Smooth muscle cell of the brain vasculature (primary cell): ENCODE data around the gene CASR.

Experiments used
- DNase-seq: peaks from one replicate; pipeline ENCODE4 v3.0.0-alpha.2; 2012; ENCODE audit warnings: low read depth, low spot score

CASR gene

DNA sequence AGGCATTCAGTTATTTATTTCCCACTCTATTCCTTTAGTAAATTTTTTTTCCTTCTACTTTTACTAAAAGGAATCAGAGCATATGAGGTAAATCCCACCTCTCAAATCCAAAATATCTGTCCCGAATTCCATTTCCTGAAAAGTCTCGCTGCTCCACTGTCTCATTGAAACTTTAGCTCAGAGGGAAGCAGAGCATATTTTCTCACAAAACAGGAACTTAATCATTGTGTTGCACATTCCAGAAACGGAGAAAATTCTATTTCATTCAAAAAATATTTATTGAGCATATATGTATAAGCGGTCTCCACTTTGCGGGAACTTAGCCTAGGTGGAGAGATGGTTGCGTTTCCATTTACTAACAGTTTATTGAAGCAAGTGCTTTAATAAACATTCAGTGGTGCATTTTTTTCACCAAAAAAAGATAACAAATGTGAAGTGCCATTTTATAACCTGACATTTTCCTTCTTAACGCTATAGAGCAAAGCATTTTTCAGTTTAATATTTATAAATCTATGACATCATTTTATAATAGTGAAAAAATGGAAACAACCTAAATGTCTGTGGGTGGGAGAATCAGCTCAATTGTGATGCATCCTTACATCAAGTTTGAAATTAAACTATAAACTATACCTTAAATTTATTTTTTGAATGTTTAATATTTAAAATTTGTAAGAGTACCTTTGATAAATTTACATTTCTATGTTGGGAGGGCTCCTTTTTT lies 74.3 kb downstream of the CASR start:
- no peak for DNase-seq

- peak; percentile 3 for DNase-seq
Observed at GRCh38 chr3:122258757-122259371, 75.4 kb downstream of the CASR start.

DNA sequence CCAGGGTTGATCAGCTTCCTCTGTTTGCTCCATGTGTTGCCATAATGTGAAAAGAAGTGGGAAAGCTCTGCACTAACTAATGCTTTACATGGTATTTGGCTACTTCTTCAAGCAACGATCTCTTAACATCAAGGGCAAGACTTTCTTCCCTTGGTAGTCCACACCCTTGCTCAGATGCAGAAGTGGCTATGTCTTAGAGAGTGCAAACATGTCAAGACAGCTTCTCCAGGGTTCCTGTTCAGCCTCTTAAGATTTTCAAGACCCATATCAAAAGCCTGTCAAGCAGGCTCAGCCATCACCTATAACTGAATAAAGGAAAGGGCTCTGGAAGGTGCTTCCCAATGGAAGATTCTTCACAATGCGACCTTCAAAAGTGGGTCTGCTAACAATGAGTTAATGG lies 76.7 kb downstream of the CASR start:
- no peak for DNase-seq

GRCh38 chr3:122263058-122263457 lies 79.6 kb downstream of the CASR start:
- no peak for DNase-seq

DNA sequence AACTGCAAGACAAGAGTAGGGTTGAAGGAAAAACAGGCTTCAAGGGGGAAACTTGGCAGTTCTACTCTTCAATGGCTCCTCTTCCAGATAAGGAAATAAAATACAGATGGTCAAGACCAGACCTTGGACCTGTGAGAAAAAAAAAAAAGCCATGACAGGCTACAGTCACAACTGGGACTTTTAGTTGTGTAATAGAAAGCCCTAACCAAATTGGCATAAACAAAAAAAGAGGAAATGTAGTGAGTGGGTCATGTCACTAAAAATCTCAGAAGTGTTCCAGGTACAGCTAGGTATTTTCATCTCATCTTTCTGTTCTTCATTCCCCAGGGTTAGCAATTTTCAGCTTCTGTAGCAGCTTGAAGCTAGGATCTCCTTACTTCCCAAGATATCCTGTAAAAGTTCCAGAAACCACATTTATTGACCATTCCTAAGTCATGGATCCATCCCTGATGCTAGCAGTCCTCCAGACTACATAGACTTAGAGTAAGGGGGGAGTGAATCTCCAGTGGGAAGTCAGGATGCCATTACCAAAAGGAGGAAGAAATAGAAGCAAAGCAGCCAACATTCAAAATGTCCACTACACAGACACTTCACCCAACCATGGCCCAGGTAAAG lies 80.6 kb downstream of the CASR start:
- no peak for DNase-seq

DNA sequence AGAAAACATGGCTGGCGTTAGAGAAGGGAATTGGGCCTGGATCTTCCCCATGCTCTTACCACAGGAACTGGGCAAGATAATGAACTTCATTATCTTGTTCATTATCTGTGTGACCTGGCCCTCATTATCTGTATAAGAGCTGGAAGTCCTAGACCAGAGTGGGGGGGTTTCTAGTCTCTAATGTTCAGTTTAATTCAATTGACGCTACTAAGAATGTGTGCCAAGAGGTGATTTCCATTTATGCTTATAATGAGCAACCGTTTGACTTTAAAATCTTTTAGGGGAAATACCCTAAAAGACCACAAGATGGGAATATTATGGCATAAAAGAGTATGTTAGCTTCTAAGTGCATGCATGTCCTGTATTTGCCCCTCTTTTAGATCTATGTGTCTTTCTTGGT lies 82.5 kb downstream of the CASR start:
- DNase-seq = no peak

GRCh38 chr3:122268257-122269024 lies 85.0 kb downstream of the CASR start:
- no peak for DNase-seq

DNA sequence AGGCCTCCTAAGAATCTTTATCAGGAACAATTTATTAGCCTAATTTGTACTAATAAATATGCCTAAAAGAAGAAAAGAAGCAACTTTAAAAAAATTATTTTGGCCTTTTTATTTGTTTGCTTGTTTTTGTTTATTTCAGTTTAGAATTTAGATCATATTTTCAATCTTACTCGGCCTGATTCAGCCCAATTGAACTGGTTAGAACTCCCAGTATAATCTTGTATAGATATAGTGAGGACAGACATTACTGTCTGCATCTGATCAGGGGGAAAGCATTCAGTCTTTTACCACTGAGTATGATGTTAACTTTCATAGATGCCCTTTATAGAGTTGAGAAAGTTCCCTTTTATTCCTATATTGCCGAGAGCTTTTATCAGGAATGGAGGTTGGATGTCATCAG lies 85.6 kb downstream of the CASR start:
- DNase-seq = no peak

DNA sequence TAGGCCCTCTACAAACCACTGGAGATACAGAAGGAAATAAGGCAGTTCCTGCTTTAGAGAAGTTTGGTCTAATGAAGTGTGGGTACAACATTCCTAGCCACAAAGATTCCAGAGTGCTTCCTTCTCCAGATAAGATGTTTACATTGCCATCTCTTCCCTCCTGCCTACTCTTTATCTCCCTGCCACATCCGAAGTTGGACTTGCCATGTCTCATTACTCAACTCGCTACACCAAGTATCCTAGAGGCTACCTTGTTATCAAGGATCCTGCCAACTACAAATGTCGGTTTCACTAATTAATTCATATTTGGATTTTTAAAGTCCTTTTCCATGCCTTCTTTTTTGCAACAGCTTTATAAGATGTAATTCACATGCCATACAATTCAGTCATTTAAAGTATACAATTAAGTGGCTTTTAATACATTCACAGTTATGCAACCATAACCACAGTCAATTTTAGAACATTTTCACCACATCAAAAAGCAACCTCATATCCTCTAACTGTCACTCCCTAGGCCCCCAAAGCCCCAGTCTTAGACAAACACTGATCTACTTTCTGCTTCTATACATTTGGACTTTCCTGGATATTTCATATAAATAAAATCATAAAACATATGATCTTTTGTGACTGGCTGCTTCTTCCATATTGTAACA lies 87.9 kb downstream of the CASR start:
- DNase-seq = no peak

- DNase-seq = no peak
Observed at GRCh38 chr3:122272879-122273278, 89.4 kb downstream of the CASR start.

DNA sequence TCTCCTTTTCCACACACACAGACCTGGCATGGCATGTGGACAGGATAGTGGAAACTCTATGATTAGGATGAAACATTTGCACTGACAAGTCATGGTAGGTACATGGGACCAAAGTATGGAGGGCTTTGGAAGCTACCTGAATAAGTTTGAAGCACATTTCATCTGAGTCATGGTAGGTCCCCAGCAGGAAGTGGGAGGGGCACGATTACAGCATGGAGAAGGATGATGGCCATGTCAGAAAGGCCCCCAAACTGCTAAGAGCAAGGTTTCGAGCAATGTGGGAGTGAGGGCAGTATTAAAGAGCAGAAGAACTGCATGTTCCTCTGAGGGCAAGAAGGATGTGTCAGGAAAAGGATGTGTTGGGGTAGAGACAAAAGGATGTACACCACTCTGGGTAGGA lies 90.0 kb downstream of the CASR start:
- DNase-seq = no peak

- no peak for DNase-seq
Observed at GRCh38 chr3:122281891-122282290, 98.4 kb downstream of the CASR start.

DNA sequence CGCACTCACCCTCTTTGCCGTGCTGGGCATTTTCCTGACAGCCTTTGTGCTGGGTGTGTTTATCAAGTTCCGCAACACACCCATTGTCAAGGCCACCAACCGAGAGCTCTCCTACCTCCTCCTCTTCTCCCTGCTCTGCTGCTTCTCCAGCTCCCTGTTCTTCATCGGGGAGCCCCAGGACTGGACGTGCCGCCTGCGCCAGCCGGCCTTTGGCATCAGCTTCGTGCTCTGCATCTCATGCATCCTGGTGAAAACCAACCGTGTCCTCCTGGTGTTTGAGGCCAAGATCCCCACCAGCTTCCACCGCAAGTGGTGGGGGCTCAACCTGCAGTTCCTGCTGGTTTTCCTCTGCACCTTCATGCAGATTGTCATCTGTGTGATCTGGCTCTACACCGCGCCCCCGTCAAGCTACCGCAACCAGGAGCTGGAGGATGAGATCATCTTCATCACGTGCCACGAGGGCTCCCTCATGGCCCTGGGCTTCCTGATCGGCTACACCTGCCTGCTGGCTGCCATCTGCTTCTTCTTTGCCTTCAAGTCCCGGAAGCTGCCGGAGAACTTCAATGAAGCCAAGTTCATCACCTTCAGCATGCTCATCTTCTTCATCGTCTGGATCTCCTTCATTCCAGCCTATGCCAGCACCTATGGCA lies 100.5 kb downstream of the CASR start:
- no peak for DNase-seq

DNA sequence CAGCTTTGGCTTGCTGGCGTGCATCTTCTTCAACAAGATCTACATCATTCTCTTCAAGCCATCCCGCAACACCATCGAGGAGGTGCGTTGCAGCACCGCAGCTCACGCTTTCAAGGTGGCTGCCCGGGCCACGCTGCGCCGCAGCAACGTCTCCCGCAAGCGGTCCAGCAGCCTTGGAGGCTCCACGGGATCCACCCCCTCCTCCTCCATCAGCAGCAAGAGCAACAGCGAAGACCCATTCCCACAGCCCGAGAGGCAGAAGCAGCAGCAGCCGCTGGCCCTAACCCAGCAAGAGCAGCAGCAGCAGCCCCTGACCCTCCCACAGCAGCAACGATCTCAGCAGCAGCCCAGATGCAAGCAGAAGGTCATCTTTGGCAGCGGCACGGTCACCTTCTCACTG lies 101.0 kb downstream of the CASR start:
- DNase-seq = no peak

DNA sequence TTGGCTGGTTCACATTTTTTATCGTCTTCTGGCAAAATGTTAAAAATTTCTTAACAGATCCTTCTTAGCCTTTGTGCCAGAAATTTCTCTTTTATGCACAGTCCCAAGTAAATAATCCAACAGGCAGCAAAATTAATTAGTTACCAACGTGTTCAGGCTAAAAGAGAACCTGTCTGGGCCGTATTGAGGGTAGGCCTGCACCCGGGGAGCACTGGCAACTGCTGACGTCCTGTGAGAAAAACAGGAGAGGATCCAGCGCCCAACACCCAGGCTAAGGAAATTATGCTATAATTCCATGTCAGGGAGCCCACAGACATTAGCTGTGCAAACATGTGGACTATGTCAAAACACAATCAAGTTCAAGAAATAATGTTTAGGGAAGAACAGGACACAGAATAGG lies 110.9 kb downstream of the CASR start:
- no peak for DNase-seq

DNA sequence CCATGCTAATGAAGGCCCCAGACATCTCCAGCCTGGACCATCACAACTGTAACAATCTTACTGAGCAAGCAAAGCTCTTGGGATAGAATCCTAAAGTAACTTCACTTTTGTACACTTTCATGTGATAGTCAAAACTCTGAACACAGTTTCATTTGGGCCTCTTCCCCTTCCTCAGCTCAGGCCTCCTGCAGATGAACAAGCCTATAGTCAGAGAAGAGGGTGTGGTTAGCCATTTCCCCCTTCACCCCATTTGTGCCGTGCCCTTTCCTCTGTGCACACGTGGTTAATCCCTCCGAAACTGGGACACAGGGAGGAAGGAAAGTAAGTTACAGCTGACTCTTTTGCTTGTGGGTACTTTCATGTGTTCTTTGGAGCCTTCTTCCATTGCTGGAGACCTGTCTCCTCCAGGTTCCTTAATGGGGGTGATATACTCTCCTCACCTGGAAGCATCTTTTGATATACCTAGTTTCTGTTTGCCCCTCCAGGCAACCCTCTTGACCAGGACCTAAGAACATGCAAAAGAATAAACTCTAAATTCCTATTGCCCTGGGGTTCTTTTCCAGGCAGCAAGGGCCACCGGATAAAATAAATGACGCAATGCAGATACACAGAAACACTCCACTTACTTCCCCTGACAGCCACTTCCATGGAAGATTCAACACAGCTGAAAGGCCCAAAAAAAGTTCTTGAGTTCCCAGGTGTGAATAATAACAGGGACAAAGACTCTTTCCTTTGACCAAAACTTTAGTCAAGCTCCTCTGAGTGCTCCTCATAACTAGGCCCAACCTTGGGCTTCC lies 112.0 kb downstream of the CASR start:
- DNase-seq = no peak

DNA sequence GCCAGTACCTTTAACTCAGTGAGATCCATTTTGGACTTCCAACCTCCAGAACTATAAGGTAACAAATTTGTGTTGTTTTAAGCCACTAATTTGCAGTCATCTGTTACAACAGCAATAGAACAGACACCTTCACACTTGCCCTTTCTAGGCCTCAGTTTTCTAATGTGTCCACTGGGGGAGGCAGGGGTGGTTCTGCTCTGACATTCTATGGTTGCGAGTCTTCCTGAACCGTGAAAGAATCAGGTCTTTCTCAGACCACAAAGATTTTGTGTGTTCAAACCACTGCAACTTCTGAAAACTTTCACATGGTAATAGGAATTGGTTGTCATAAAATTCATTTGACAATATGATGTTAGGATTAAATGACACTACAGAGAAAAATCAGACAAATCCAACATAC lies 114.8 kb downstream of the CASR start:
- no peak for DNase-seq

- DNase-seq = no peak
Observed at GRCh38 chr3:122299215-122299614, 115.7 kb downstream of the CASR start.

- no peak for DNase-seq
Observed at GRCh38 chr3:122299872-122300460, 116.5 kb downstream of the CASR start.

DNA sequence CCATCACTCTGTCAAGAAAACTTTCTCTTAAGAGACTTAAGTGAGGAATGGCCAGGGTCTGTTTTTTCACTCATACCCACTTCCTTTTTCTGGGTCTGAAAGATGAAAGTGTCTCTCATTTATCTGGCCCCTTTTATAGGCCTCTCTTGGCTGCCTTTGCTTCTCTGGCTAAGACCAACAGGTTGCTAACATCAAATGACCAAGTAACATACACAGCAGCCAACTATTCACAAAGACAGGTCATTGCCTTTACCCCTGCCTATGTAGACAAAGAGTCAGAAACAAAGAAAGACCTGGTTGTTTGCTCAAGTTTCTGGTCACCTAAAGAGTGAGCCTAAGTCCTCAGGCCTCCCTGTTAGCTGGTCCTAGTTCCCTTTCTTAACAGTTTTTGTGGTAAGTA lies 117.6 kb downstream of the CASR start:
- DNase-seq = no peak
